Smooth muscle cell (in vitro differentiated cells): Measurements from ENCODE around the gene PCIF1. TPM values are rescaled to one million over a fixed set of nuclear protein-coding genes. Genes with fewer than 3 reads are reported as not detected.

Experiments
- DNase-seq: peaks from one replicate; lab custom pipeline; 2025; ENCODE audit not compliant: unreplicated experiment; lab: John Stamatoyannopoulos, UW
- H2AFZ ChIP-seq: fragments of 200-600 bp; sonication (generic); 2 replicates; pipeline ENCODE4 v1.6.0; 2016; ENCODE audit warnings: antibody characterized with exemption, low read depth, mild to moderate bottlenecking
- H3F3A ChIP-seq: fragments of 200-600 bp; sonication (generic); 2 replicates; pipeline ENCODE4 v1.6.0; 2017; ENCODE audit warnings: antibody characterized with exemption, low read depth
- H3K27ac ChIP-seq: fragments of 200-600 bp; sonication (generic); 2 replicates; pipeline ENCODE4 v1.5.1; 2016; ENCODE audit warnings: low read depth, mild to moderate bottlenecking
- H3K27me3 ChIP-seq: fragments of 200-600 bp; sonication (generic); 2 replicates; pipeline ENCODE4 v1.6.1; 2016; ENCODE audit warnings: low read depth, mild to moderate bottlenecking
- H3K36me3 ChIP-seq: fragments of 200-600 bp; sonication (generic); 2 replicates; pipeline ENCODE4 v1.5.1; 2016; ENCODE audit warnings: low read depth
- H3K4me1 ChIP-seq: fragments of 200-600 bp; sonication (generic); 2 replicates; pipeline ENCODE4 v1.5.1; 2016; ENCODE audit warnings: low read depth
- H3K4me2 ChIP-seq: fragments of 200-600 bp; sonication (generic); 2 replicates; pipeline ENCODE4 v1.6.0; 2016; ENCODE audit warnings: mild to moderate bottlenecking
- H3K4me3 ChIP-seq: fragments of 200-600 bp; sonication (generic); 2 replicates; pipeline ENCODE4 v1.5.1; 2016; ENCODE audit warnings: mild to moderate bottlenecking
- H3K79me2 ChIP-seq: fragments of 200-600 bp; sonication (generic); 2 replicates; pipeline ENCODE4 v1.6.0; 2016; ENCODE audit warnings: low read depth, mild to moderate bottlenecking
- H3K9ac ChIP-seq: fragments of 200-600 bp; sonication (generic); 2 replicates; pipeline ENCODE4 v1.6.0; 2016; ENCODE audit warnings: low read depth
- H3K9me3 ChIP-seq: fragments of 200-600 bp; sonication (generic); replicated peaks from 2 replicates; pipeline ENCODE4 v1.5.1; 2016; ENCODE audit warnings: low read depth
- H4K20me1 ChIP-seq: fragments of 200-600 bp; sonication (generic); 2 replicates; pipeline ENCODE4 v1.6.0; 2016; ENCODE audit warnings: low read depth
- WGBS: methylation state at CpG from one replicate; pipeline ENCODE4 v1.1.7; 2016; ENCODE audit warnings: low lambda C conversion rate; 5-methylcytosine and 5-hydroxymethylcytosine counted together
- polyA plus RNA-seq: library from polyadenylated mRNA; unstranded; fragments of >200 nt; fragmentation: Nextera tagmentation; extraction: Ambion mirVana; gene quantifications from 2 replicates; pipeline ENCODE4 v1.2.1, GENCODE V29; 2016
- total RNA-seq: library from RNA; depleted of rRNA; stranded (reverse); fragments of >200 nt; gene quantifications from 2 replicates; pipeline ENCODE4 v1.2.3, GENCODE V29; 2014
- TF ChIP-seq, protein P1 (sequence below): fragments of 200-600 bp; sonication (generic); IDR thresholded peaks from 2 replicates; pipeline ENCODE4 v1.5.1; 2017; ENCODE audit warnings: borderline replicate concordance, mild to moderate bottlenecking, antibody characterized with exemption; ENCODE audit not compliant: insufficient read depth, poor library complexity, severe bottlenecking

The PCIF1 gene
- total and polyA plus RNA-seq, 2 experiments from 2014 or later = 13.5 to 38.9 TPM

DNA sequence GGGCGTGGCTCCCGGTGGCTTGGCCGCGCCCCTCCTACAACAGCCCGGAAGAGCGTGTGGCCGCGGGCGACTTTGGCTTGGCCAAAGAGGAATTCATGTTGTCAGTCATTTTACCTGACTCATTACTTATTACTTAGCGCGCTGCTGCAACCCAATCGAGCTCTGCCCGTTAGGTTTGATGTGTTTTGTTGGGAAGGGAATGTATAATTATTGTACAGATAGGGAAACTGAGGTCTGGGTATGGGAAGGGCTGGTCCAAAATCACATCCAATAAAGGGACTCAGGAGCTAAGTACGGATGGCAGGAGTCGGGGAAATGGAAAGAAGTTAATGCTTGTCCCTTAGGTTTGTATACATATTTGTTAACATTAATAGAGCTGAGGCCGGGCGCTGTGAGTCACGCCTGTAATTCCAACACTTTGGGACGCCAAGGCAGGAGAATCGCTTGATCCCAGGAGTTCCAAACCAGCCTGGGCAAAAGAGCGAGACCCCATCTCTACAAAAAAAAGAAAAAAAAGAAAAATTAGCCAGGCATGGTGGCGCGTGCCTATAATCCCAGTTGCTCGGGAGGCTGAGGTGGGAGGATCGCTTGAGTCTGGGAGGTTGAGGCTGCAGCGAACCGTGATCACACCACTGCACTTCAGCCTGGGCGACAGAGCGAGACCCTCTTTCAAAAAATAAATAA is 38.2 kb downstream of the PCIF1 start:
- no peak for DNase-seq

DNA sequence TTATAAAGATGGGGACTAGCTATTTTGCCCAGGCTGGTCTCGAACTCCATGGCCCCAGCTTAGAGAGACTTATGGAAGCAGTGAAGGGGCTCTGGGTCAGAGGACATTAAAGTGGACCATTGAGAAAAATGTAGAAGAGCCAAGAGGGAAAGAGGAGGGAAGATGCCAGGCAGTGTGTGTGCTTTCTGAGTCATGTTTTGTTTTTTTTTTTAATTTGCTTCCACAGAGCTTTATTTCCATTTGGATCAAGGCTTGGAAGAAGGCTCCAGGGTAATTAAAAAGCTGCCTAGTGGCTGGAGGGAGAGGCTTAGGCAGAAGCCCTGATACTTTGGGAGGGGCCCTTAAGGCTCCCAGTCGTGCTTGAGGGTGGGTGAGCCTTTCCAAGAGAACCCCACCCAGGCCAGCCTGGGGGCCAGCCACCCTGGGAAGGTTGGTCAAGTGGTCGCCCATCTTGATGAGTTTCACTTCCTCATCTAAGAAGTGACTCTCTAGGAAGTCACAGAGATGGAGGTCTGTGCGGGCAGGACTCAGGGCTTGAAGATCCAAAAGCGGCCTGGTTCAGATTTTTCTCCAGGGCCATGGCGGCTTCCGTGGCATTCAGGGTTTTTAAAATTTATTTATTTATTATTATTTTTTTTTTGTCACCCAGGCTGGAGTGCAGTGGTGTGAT is 40.5 kb downstream of the PCIF1 start:
- Histone ChIP-seq H3F3A (no peaks in the 10 kb centered on the region), H3K9me3 (no peaks in the 10 kb centered on the region), H3K27ac (no peak overlapping the region), H2AFZ (no peak overlapping the region), H3K27me3 (peaks cover 13% of the 10 kb centered on the region), H3K4me2 (no peak overlapping the region), H3K9ac (no peak overlapping the region), H3K4me1 (peaks cover 6% of the 10 kb centered on the region), H3K79me2 (peaks cover 7% of the 10 kb centered on the region), H4K20me1 (peaks cover 1% of the 10 kb centered on the region), H3K36me3 (no peaks in the 10 kb centered on the region), H3K4me3 (no peak overlapping the region)
- WGBS = 96% methylated on average over 7 of the region's 7 CpGs
- DNase-seq = no peak
- TF ChIP-seq, protein P1, sequence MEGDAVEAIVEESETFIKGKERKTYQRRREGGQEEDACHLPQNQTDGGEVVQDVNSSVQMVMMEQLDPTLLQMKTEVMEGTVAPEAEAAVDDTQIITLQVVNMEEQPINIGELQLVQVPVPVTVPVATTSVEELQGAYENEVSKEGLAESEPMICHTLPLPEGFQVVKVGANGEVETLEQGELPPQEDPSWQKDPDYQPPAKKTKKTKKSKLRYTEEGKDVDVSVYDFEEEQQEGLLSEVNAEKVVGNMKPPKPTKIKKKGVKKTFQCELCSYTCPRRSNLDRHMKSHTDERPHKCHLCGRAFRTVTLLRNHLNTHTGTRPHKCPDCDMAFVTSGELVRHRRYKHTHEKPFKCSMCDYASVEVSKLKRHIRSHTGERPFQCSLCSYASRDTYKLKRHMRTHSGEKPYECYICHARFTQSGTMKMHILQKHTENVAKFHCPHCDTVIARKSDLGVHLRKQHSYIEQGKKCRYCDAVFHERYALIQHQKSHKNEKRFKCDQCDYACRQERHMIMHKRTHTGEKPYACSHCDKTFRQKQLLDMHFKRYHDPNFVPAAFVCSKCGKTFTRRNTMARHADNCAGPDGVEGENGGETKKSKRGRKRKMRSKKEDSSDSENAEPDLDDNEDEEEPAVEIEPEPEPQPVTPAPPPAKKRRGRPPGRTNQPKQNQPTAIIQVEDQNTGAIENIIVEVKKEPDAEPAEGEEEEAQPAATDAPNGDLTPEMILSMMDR = no peak

More for the DNA sequence above, 38.2 kb downstream of the PCIF1 start:
- H3K36me3 ChIP-seq = peaks cover under 1% of the 10 kb centered on the region
- H3K27me3 ChIP-seq = peaks cover under 1% of the 10 kb centered on the region
- no peak overlapping the region for H2AFZ ChIP-seq
- H3K4me3 ChIP-seq = peak overlapping the region; percentile 92
- H3K79me2 ChIP-seq = peaks cover 8% of the 10 kb centered on the region
- TF ChIP-seq, protein P1 = no peak
- H3F3A ChIP-seq = no peaks in the 10 kb centered on the region
- peaks cover 6% of the 10 kb centered on the region for H3K4me1 ChIP-seq
- H3K27ac ChIP-seq = peak overlapping the region; percentile 100
- peak overlapping the region; percentile 100 for H3K9ac ChIP-seq
- no peaks in the 10 kb centered on the region for H3K9me3 ChIP-seq
- 40% methylated on average over 29 of the region's 29 CpGs for WGBS
- H3K4me2 ChIP-seq = peak overlapping the region; percentile 88
- peaks cover 24% of the 10 kb centered on the region for H4K20me1 ChIP-seq

DNA sequence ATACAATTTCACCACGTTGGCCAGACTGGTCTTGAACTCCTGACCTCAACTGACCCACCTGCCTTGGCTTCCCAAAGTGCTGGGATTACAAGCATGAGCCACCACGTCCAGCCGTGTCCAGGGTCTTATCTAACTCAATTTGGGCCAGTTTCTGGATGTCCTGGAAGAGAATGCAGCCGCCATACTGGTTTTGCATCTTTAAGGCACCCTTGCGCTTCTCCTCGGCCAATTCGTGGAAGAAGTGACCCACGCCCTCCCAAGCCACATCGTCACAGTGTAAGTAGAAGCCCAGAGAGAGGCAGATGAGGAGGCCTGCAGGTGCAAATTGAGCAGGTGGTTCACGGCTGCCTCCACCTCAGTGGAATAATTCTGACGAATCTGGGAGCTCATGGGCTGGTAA is 41.2 kb downstream of the PCIF1 start:
- no peaks in the 10 kb centered on the region for H3K36me3 ChIP-seq
- peaks cover 5% of the 10 kb centered on the region for H3K4me1 ChIP-seq
- peaks cover 3% of the 10 kb centered on the region for H3K79me2 ChIP-seq
- TF ChIP-seq, protein P1 = no peak
- no peaks in the 10 kb centered on the region for H3K9me3 ChIP-seq
- no peak overlapping the region for H3K4me3 ChIP-seq
- no peak for DNase-seq
- peaks cover 13% of the 10 kb centered on the region for H3K27me3 ChIP-seq
- WGBS = 94% methylated on average over 11 of the region's 11 CpGs
- no peak overlapping the region for H3K4me2 ChIP-seq
- no peak overlapping the region for H3K9ac ChIP-seq
- no peaks in the 10 kb centered on the region for H3F3A ChIP-seq
- H3K27ac ChIP-seq = no peak overlapping the region
- no peaks in the 10 kb centered on the region for H4K20me1 ChIP-seq
- no peak overlapping the region for H2AFZ ChIP-seq
